ENCODE measurements around the gene MMAB. TPM values are rescaled to one million over a fixed set of nuclear protein-coding genes. Genes with fewer than 3 reads are reported as not detected.

The MMAB gene
- total and polyA plus RNA-seq, 2 experiments from 2014 or later, result 46.6 to 80.8 TPM

DNA sequence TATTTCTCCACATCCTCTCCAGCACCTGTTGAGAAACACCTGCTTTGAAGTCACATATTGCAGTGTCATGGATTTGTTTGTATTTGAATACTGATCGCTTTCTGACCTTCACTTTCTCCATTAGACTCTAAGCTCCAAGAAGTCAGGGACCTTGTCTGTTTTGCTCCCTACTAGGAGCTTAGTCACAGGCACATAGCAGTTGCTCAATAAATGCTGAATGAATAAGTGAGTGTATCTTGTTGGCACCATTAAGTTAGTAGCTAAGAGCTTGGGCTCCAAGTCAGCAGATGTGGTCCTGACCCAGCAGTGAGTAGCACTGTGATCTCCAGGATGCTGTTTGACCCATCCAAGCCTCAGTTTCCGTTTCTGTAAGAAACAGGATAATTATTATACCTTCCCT, 10.4 kb upstream of the MMAB start:
- Histone ChIP-seq H3K9me2 (replicated peaks; ENCODE audit: insufficient read depth) (no peaks in the 10 kb centered on the region), H3K4me2 (no peak overlapping the region), H2AFZ (no peak overlapping the region), H3K4me1 (ENCODE audit: insufficient read depth) (peaks cover 3% of the 10 kb centered on the region), H3K27me3 (no peaks in the 10 kb centered on the region), H4K20me1 (ENCODE audit: insufficient read depth, poor library complexity, severe bottlenecking) (no peaks in the 10 kb centered on the region), H3K27ac (no peak overlapping the region), H3K79me2 (no peaks in the 10 kb centered on the region), H3K4me3 (no peak overlapping the region), H3K9me3 (ENCODE audit: low read depth) (no peaks in the 10 kb centered on the region), H3K36me3 (replicated peaks; ENCODE audit: insufficient read depth, low read depth) (no peaks in the 10 kb centered on the region)
- no peak for DNase-seq (ENCODE audit: low spot score)
- 98% methylated on average over 2 of the region's 2 CpGs for WGBS (ENCODE audit: low lambda C conversion rate, missing lambda C conversion rate)
- no peak for TF ChIP-seq CTCF (IDR thresholded peaks at IDR 0.05; ENCODE audit: poor library complexity)
- TF ChIP-seq EZH2 (IDR thresholded peaks at IDR 0.05; ENCODE audit: borderline replicate concordance), result no peak

GRCh38 chr12:109582636-109583035, 9.3 kb upstream of the MMAB start:
- no peak for DNase-seq (ENCODE audit: low spot score)
- 95% methylated on average over 5 of the region's 5 CpGs for WGBS (ENCODE audit: low lambda C conversion rate, missing lambda C conversion rate)
- no peaks in the 10 kb centered on the region for H3K9me3 ChIP-seq (ENCODE audit: low read depth)
- H4K20me1 ChIP-seq (ENCODE audit: insufficient read depth, poor library complexity, severe bottlenecking), result no peaks in the 10 kb centered on the region
- no peaks in the 10 kb centered on the region for H3K27me3 ChIP-seq
- H3K4me1 ChIP-seq (ENCODE audit: insufficient read depth), result no peaks in the 10 kb centered on the region
- H3K9me2 ChIP-seq (replicated peaks; ENCODE audit: insufficient read depth), result no peaks in the 10 kb centered on the region
- H2AFZ ChIP-seq, result no peak overlapping the region
- H3K79me2 ChIP-seq, result no peaks in the 10 kb centered on the region
- no peak overlapping the region for H3K4me2 ChIP-seq
- H3K27ac ChIP-seq, result no peak overlapping the region
- peaks cover 2% of the 10 kb centered on the region for H3K36me3 ChIP-seq (replicated peaks; ENCODE audit: insufficient read depth, low read depth)
- TF ChIP-seq EZH2phosphoT487 (IDR thresholded peaks at IDR 0.05; ENCODE audit: low read depth, severe bottlenecking, unreplicated experiment), result no peak
- TF ChIP-seq CTCF (IDR thresholded peaks at IDR 0.05; ENCODE audit: poor library complexity), result no peak
- no peak for TF ChIP-seq EZH2 (IDR thresholded peaks at IDR 0.05; ENCODE audit: borderline replicate concordance)
- no peak overlapping the region for H3K4me3 ChIP-seq

DNA sequence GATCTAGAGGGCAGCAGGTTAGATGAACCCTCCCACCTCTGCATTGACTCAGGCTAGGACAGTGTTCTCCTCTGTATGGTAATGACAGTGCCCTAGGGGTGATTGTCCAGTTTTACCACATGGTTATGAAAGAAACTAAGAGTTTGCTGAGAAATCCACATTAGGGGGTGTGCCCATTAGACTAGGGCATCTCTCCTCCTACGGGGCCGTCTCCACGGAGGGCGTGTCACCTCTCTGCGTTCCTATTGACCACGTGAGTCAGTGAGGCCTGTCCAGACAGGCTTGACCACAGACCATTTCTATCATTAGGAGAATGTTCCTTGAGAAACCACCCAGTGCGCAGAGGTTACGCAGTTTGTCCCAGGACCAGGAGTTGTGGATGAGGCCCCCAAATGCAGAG, 8.6 kb upstream of the MMAB start:
- Histone ChIP-seq H2AFZ (no peak overlapping the region), H3K4me2 (no peak overlapping the region), H3K9me3 (ENCODE audit: low read depth) (no peaks in the 10 kb centered on the region), H3K9me2 (replicated peaks; ENCODE audit: insufficient read depth) (no peaks in the 10 kb centered on the region), H3K36me3 (replicated peaks; ENCODE audit: insufficient read depth, low read depth) (peaks cover 2% of the 10 kb centered on the region), H3K79me2 (peaks cover 2% of the 10 kb centered on the region), H4K20me1 (ENCODE audit: insufficient read depth, poor library complexity, severe bottlenecking) (no peaks in the 10 kb centered on the region), H3K27me3 (no peaks in the 10 kb centered on the region), H3K27ac (no peak overlapping the region), H3K4me3 (no peak overlapping the region), H3K4me1 (ENCODE audit: insufficient read depth) (no peaks in the 10 kb centered on the region)
- no peak for DNase-seq (ENCODE audit: low spot score)
- WGBS (ENCODE audit: low lambda C conversion rate, missing lambda C conversion rate), result 79% methylated on average over 8 of the region's 8 CpGs
- no peak for TF ChIP-seq EZH2phosphoT487 (IDR thresholded peaks at IDR 0.05; ENCODE audit: low read depth, severe bottlenecking, unreplicated experiment)
- TF ChIP-seq CTCF (IDR thresholded peaks at IDR 0.05; ENCODE audit: poor library complexity), result no peak

GRCh38 chr12:109581334-109581691, 8.0 kb upstream of the MMAB start:
- peaks cover 2% of the 10 kb centered on the region for H3K36me3 ChIP-seq (replicated peaks; ENCODE audit: insufficient read depth, low read depth)
- peaks cover 4% of the 10 kb centered on the region for H3K79me2 ChIP-seq

More at GRCh38 chr12:109581334-109581691, 8.0 kb upstream of the MMAB start:
- Histone ChIP-seq H3K27ac (no peak overlapping the region), H3K4me3 (no peak overlapping the region), H3K9me3 (ENCODE audit: low read depth) (no peaks in the 10 kb centered on the region), H3K4me1 (ENCODE audit: insufficient read depth) (no peaks in the 10 kb centered on the region), H3K4me2 (no peak overlapping the region), H3K27me3 (no peaks in the 10 kb centered on the region), H4K20me1 (ENCODE audit: insufficient read depth, poor library complexity, severe bottlenecking) (no peaks in the 10 kb centered on the region), H2AFZ (no peak overlapping the region), H3K9me2 (replicated peaks; ENCODE audit: insufficient read depth) (no peaks in the 10 kb centered on the region)
- 88% methylated on average over 18 of the region's 18 CpGs for WGBS (ENCODE audit: low lambda C conversion rate, missing lambda C conversion rate)
- TF ChIP-seq CTCF (IDR thresholded peaks at IDR 0.05; ENCODE audit: poor library complexity), result no peak
- TF ChIP-seq EZH2phosphoT487 (IDR thresholded peaks at IDR 0.05; ENCODE audit: low read depth, severe bottlenecking, unreplicated experiment), result no peak
- no peak for TF ChIP-seq EZH2 (IDR thresholded peaks at IDR 0.05; ENCODE audit: borderline replicate concordance)
- DNase-seq (ENCODE audit: low spot score), result no peak

All from hepatocyte (in vitro differentiated cells).